WI38 (cell line): ENCODE data around the gene EIF3L.

ENCODE experiments used
- H3K4me3 ChIP-seq: 2 replicates; pipeline ENCODE4 v1.5.1; 2011; ENCODE audit warnings: low read depth, mild to moderate bottlenecking, control low read depth, low read length
- TF ChIP-seq, protein P1 (sequence below): IDR thresholded peaks from 2 replicates; pipeline ENCODE4 v1.5.1; 2012; ENCODE audit warnings: low read depth, mild to moderate bottlenecking, control low read depth, low read length

Gene EIF3L

DNA sequence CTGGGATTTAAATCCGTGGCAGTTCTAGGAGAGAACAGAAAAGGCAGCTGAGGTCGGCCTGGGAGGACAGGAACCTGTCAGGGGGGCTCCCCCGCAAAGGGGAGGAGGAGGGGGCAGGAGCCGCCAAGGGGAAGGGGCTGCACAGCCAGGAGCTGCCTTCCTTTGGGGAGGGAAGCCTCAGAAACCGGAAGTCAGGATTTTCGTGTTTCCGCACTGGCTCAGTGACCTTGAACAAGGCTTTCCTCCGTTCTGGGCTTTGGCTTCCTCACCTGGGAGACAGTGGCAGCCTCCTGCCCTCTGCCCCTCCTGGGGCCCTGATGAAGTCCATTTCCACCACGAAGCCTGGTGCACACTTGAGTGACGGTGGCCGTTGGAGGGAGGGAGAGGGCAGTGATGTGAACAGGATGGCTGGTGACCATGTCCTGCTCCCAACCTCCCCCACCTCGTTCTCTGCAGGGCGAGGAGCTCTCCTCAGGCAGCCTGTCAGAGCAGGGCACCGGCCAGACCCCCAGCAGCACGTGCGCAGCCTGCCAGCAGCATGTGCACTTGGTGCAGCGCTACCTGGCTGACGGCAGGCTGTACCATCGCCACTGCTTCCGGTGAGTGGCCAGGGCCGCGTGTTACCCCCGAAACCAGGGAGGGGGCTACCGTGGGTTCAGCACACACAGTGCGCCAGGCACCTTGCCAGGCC lies 69.5 kb downstream of the EIF3L start:
- H3K4me3 ChIP-seq: no peak overlapping the region
- TF ChIP-seq, protein P1, sequence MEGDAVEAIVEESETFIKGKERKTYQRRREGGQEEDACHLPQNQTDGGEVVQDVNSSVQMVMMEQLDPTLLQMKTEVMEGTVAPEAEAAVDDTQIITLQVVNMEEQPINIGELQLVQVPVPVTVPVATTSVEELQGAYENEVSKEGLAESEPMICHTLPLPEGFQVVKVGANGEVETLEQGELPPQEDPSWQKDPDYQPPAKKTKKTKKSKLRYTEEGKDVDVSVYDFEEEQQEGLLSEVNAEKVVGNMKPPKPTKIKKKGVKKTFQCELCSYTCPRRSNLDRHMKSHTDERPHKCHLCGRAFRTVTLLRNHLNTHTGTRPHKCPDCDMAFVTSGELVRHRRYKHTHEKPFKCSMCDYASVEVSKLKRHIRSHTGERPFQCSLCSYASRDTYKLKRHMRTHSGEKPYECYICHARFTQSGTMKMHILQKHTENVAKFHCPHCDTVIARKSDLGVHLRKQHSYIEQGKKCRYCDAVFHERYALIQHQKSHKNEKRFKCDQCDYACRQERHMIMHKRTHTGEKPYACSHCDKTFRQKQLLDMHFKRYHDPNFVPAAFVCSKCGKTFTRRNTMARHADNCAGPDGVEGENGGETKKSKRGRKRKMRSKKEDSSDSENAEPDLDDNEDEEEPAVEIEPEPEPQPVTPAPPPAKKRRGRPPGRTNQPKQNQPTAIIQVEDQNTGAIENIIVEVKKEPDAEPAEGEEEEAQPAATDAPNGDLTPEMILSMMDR: no peak

DNA sequence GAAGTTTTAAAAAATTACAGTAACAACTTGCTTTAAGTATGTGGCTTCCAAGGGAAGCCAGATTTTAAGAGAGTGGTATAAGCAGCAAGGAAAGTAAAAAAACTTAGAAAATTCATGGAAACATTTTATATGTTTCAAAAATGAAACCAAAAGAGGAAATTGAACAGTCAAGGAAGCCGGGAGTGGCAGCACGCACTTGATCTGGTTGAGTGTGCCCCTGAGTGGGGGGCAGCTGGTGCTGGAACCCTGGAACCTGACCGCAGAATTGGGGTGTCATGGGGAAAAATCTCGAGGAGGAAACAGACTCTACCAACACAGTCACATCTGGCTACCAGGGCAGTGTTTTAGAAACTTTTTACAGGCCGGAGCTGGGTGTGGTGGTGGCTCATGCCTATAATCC lies 70.9 kb downstream of the EIF3L start:
- H3K4me3 ChIP-seq: no peak overlapping the region
- TF ChIP-seq, protein P1: no peak

DNA sequence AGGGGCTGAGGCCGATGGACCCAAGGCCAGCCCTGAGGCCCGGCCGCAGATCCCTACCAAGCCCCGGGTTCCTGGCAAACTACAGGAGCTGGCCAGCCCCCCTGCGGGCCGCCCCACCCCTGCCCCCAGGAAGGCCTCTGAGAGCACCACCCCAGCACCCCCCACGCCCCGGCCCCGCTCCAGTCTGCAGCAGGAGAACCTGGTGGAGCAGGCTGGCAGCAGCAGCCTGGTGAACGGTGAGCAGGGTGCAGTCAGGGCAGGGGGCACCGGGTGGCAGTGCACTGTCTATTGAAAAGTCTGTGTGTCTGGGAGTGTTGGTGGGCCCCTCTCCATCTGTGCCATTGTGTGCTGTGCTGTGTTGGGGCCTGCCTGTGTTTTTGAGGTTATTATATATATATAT lies 73.0 kb downstream of the EIF3L start:
- TF ChIP-seq, protein P1: no peak

DNA sequence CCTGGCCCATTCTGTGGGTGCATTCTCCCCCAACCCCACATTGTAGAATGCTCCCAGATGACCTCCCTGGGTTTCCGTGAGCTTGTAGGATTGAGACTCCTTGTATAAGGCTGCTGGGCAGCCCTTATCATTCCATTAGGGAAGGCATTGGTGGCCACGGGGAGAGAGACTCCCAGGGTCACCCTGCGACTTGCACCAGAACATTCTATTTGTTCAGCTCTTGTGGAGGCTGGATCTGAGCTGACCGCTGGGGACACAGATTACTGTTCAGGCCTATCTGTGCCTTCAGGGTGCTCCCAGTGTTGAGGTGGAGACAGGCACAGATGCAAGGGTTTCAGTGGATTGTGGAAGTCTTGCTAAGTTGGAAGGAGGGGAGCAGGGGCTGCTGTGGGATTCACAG lies 74.7 kb downstream of the EIF3L start:
- TF ChIP-seq, protein P1: no peak
- no peak overlapping the region for H3K4me3 ChIP-seq

More for the DNA sequence above, 73.0 kb downstream of the EIF3L start:
- no peak overlapping the region for H3K4me3 ChIP-seq

DNA sequence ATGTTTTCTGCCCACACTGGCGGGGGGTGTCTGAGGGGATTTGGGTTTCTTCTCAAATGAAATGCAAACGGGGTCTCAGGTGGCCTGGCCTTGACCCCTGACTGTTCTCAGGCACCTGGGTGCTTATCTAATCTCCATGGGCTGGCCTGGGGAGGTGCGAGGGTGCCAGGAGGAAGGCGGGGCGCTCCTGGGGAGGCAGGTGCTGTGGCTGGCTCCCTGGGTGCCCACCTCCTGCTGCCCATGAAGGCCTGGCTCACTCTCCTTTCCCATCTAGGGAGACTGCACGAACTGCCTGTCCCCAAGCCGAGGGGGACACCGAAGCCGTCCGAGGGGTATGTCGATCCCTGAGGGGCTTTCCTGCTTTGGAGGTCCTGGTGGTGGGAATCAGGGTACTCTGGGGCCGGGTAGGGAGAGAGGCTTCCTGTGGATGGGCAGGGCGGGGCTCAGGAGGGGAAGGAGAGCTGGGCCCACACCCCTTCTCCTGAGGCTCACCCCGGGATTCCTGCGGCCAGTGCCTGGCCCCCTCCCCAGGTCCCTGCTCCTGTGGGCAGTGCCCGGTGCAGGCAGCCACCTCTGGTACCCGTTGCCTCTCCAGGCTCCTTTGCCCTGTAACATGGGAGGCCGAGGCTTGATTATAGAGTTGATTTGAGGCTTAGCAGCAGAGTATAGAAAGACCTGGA lies 75.3 kb downstream of the EIF3L start:
- TF ChIP-seq, protein P1: no peak

DNA sequence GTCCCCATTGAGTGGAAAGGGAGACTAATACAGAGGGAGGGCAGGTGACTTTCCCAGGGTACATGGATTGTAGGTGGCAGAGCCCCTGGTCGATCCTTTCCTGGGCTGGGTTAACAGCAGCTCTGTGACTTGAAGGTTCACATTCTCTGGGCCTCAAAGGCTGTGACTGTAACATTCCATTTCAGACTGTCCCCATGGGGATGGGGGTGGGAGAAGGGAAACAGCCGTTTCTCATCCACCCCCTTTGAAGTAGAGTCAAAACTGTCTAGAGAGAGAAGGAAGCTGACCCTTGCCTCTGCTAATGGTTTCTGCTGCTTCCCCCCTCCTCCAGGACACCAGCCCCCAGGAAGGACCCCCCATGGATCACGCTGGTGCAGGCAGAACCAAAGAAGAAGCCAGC lies 76.1 kb downstream of the EIF3L start:
- TF ChIP-seq, protein P1: no peak
- no peak overlapping the region for H3K4me3 ChIP-seq

More for the DNA sequence above, 75.3 kb downstream of the EIF3L start:
- H3K4me3 ChIP-seq: no peak overlapping the region

DNA sequence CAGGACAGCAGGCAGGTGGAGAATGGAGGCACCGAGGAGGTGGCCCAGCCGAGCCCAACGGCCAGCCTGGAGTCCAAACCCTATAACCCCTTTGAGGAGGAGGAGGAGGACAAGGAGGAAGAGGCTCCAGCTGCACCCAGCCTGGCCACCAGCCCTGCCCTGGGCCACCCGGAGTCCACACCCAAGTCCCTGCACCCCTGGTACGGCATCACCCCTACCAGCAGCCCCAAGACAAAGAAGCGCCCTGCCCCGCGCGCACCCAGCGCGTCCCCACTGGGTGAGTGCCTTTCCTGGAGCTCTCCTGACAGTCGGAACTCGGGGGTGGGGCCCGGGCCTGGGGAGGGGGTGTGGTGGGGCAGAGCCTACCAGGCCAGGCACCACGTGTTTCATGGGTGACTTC lies 76.5 kb downstream of the EIF3L start:
- TF ChIP-seq, protein P1: no peak
- H3K4me3 ChIP-seq: no peak overlapping the region
